ENCODE results near the gene DCLRE1B. TPM values are rescaled to one million over a fixed set of nuclear protein-coding genes. Genes with fewer than 3 reads are reported as not detected.

DCLRE1B gene
- total and polyA plus RNA-seq, 9 of the 15 experiments (the other 6 are each of a cell fraction or from before 2014, with no cell fraction given) = 10.6 to 28.8 (median 17.2) TPM

GRCh38 chr1:113904674-113905434 is at the start of gene DCLRE1B, which contains the start of gene AP4B1 (continued):
- TF ChIP-seq HDAC2 (IDR thresholded peaks at IDR 0.05) = peak; percentile 82
- peak; percentile 93 for TF ChIP-seq DEAF1 (CRISPR knock-in tag; IDR thresholded peaks at IDR 0.05)
- TF ChIP-seq ATF3 (IDR thresholded peaks at IDR 0.05) = no peak
- TF ChIP-seq ATF3 (CRISPR knock-in tag; conservative IDR thresholded peaks at IDR 0.05) = 0 out of 2 replicates have a peak, but pooled peaks have one; percentile 42
- no peak; the same call in none of the 2 replicates for TF ChIP-seq THAP12 (CRISPR knock-in tag; IDR thresholded peaks at IDR 0.05)
- TF ChIP-seq ETS1 (conservative IDR thresholded peaks at IDR 0.05; ENCODE audit: control insufficient read depth, low read depth, low read length) = peak; percentile 78; the same call in 1 of the 2 replicates
- TF ChIP-seq STAT6 (CRISPR knock-in tag; IDR thresholded peaks at IDR 0.05) = peak; percentile 30; the same call in 1 of the 2 replicates
- no peak; the same call in 1 of the 2 replicates for TF ChIP-seq LARP7 (IDR thresholded peaks at IDR 0.05)
- no peak for TF ChIP-seq ZC3H4 (CRISPR knock-in tag; IDR thresholded peaks at IDR 0.05; ENCODE audit: borderline replicate concordance)
- 0 out of 2 replicates have a peak, but pooled peaks have one; percentile 14 for TF ChIP-seq MAFG (tag; conservative IDR thresholded peaks at IDR 0.05)
- peak; percentile 48; the same call in 1 of the 2 replicates for TF ChIP-seq NR1H2 (CRISPR knock-in tag; IDR thresholded peaks at IDR 0.05)
- no peak for TF ChIP-seq HDAC6 (IDR thresholded peaks at IDR 0.05; ENCODE audit: low read depth, low read length)
- peak; percentile 90 for TF ChIP-seq NEUROD1 (IDR thresholded peaks at IDR 0.05; ENCODE audit: borderline replicate concordance, low read depth, low read length, partially characterized antibody)
- TF ChIP-seq MED1 (CRISPR knock-in tag; IDR thresholded peaks at IDR 0.05; ENCODE audit: borderline replicate concordance) = no peak
- TF ChIP-seq TRIM28 (IDR thresholded peaks at IDR 0.05) = peak; percentile 88
- TF ChIP-seq ZNF217 (CRISPR knock-in tag; IDR thresholded peaks at IDR 0.05) = no peak
- TF ChIP-seq PPARD (CRISPR knock-in tag; IDR thresholded peaks at IDR 0.05) = no peak
- no peak for TF ChIP-seq ZNF3 (CRISPR knock-in tag; IDR thresholded peaks at IDR 0.05)

All from K562 (cell line).